ENCODE results near the gene DUSP8. TPM values are rescaled to one million over a fixed set of nuclear protein-coding genes. Genes with fewer than 3 reads are reported as not detected.
A peak's percentile ranks its signal among the peaks of the same experiment; 100 is the strongest.

Gene DUSP8
- total and polyA plus RNA-seq, 9 of the 15 experiments (the other 6 are each of a cell fraction or from before 2014, with no cell fraction given) = 0.14 to 2.0 (median 0.86) TPM; not detected in 2

DNA sequence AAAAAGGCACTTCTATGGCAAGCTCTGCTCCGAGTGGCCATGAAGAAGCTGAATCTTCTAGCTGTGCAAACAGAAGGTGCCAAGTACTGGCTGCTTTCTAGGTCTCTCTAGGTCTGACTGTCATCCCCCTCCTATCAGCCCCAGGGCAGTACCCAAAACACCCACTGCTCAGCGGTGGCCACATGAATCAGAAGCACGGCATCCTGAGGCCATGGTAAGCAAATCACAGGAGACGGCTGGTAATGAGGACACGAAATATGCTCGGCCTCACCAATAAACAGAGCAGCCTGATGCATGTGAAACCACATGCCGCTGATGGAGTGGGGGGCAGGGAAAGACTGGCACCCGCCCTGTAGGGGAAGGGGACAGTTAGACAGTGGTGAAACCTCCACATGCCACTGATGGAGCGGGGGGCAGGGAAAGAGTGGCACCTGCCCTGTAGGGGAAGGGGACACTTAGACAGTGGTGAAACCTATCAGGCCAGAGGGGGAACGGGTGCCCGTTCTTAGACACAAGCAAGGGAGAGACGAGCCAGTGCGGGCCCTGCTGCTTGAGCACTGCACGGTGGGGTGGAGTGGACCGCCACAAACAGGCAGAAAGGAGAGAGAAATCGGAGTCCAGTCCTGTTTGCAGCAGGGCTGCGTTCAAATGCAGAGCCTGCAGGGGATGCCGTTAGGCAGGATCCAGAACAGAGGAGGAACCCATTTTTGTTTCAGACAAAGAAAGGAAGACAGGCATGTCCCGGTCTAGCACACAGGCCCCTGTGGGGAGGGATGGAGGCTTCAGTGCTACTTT, 55.6 kb downstream of the DUSP8 start:
- Histone ChIP-seq H3K79me2 (ENCODE audit: control insufficient read depth, insufficient read depth, low read length) (peaks cover 27% of the 10 kb centered on the region), H3K27me3 (ENCODE audit: control insufficient read depth in 2 of 2, insufficient read depth in 2 of 2, low read length in 2 of 2) (no peaks in the 10 kb centered on the region), H3K4me1 (replicated peaks in 1 of 2; ENCODE audit: control insufficient read depth in 2 of 2, insufficient read depth in 2 of 2, low read length in 2 of 2) (peaks cover 23 to 62% of the 10 kb centered on the region in 2 experiments), H3K4me2 (ENCODE audit: insufficient read depth, low read length) (no peak overlapping the region), H3K9me3 (replicated peaks; ENCODE audit: control insufficient read depth, insufficient read depth, low read depth, low read length) (no peaks in the 10 kb centered on the region), H4K20me1 (replicated peaks; ENCODE audit: control insufficient read depth, insufficient read depth, low read length) (peaks cover 90% of the 10 kb centered on the region), H3K9ac (ENCODE audit: insufficient read depth in 1 of 2, low read depth in 2 of 2, low read length in 2 of 2) (peak overlapping the region in 1 of 2 experiments; percentile 15; a peak in 1 of 4 replicates), H3K4me3 (no peak overlapping the region), H3K9me1 (ENCODE audit: control insufficient read depth, insufficient read depth, low read length) (peaks cover 17% of the 10 kb centered on the region), H3K27ac (ENCODE audit: extremely low read depth, low read depth, low read length) (no peak overlapping the region), H3K36me3 (ENCODE audit: control insufficient read depth, insufficient read depth, low read length) (no peaks in the 10 kb centered on the region), H2AFZ (ENCODE audit: low read depth, low read length) (no peak overlapping the region)
- FAIRE-seq (no peak), DNase-seq (ENCODE audit: extremely low read depth in 1 of 4, low spot score in 3 of 4) (no peak), ATAC-seq (no peak)
- 49% methylated on average over 17 of the region's 19 CpGs for WGBS (ENCODE audit: insufficient coverage, low coverage, missing lambda C conversion rate)
- BruUV-seq (replicated peaks) = no TSS peak
- in situ Hi-C loops (cut with MboI) = no loop called here
- TF ChIP-seq, protein P1, sequence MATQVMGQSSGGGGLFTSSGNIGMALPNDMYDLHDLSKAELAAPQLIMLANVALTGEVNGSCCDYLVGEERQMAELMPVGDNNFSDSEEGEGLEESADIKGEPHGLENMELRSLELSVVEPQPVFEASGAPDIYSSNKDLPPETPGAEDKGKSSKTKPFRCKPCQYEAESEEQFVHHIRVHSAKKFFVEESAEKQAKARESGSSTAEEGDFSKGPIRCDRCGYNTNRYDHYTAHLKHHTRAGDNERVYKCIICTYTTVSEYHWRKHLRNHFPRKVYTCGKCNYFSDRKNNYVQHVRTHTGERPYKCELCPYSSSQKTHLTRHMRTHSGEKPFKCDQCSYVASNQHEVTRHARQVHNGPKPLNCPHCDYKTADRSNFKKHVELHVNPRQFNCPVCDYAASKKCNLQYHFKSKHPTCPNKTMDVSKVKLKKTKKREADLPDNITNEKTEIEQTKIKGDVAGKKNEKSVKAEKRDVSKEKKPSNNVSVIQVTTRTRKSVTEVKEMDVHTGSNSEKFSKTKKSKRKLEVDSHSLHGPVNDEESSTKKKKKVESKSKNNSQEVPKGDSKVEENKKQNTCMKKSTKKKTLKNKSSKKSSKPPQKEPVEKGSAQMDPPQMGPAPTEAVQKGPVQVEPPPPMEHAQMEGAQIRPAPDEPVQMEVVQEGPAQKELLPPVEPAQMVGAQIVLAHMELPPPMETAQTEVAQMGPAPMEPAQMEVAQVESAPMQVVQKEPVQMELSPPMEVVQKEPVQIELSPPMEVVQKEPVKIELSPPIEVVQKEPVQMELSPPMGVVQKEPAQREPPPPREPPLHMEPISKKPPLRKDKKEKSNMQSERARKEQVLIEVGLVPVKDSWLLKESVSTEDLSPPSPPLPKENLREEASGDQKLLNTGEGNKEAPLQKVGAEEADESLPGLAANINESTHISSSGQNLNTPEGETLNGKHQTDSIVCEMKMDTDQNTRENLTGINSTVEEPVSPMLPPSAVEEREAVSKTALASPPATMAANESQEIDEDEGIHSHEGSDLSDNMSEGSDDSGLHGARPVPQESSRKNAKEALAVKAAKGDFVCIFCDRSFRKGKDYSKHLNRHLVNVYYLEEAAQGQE (IDR thresholded peaks at IDR 0.05; ENCODE audit: borderline replicate concordance) = peak; percentile 5; the same call in 1 of the 2 replicates
- TF ChIP-seq, protein P1 (CRISPR knock-in tag; IDR thresholded peaks at IDR 0.05; ENCODE audit: low read depth) = no peak
- TF ChIP-seq, protein P2, sequence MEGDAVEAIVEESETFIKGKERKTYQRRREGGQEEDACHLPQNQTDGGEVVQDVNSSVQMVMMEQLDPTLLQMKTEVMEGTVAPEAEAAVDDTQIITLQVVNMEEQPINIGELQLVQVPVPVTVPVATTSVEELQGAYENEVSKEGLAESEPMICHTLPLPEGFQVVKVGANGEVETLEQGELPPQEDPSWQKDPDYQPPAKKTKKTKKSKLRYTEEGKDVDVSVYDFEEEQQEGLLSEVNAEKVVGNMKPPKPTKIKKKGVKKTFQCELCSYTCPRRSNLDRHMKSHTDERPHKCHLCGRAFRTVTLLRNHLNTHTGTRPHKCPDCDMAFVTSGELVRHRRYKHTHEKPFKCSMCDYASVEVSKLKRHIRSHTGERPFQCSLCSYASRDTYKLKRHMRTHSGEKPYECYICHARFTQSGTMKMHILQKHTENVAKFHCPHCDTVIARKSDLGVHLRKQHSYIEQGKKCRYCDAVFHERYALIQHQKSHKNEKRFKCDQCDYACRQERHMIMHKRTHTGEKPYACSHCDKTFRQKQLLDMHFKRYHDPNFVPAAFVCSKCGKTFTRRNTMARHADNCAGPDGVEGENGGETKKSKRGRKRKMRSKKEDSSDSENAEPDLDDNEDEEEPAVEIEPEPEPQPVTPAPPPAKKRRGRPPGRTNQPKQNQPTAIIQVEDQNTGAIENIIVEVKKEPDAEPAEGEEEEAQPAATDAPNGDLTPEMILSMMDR (IDR thresholded peaks at IDR 0.05 in 2 of 3, conservative IDR thresholded peaks at IDR 0.05 in 1 of 3; ENCODE audit: insufficient read depth in 2 of 3, low read depth in 1 of 3, low read length in 3 of 3) = peak in 1 of 3 experiments; percentile 6; a peak in 1 of 6 replicates
- TF ChIP-seq PHF21A (IDR thresholded peaks at IDR 0.05; ENCODE audit: borderline replicate concordance, low read depth) (no peak), HSF4 (CRISPR knock-in tag; IDR thresholded peaks at IDR 0.05; ENCODE audit: borderline replicate concordance) (no peak), LEF1 (IDR thresholded peaks at IDR 0.05) (no peak)
- TF ChIP-seq, protein P3, sequence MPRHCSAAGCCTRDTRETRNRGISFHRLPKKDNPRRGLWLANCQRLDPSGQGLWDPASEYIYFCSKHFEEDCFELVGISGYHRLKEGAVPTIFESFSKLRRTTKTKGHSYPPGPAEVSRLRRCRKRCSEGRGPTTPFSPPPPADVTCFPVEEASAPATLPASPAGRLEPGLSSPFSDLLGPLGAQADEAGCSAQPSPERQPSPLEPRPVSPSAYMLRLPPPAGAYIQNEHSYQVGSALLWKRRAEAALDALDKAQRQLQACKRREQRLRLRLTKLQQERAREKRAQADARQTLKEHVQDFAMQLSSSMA (CRISPR knock-in tag; IDR thresholded peaks at IDR 0.05) = no peak
- ChIA-PET CTCF (ENCODE audit: low intra/inter-chr PET ratio) (interaction anchor here (0.7 to 2.7 kb wide), 2 partner anchors 59 to 313 kb away, joined by 5 to 15 read pairs; no protein-coding TSS in a partner anchor), POLR2A (interaction anchor here (0.6 kb wide), 1 partner anchor 309 kb away, joined by 4 read pairs; no protein-coding TSS in a partner anchor)
- intact Hi-C loops (cut with micrococcal nuclease) = loop anchor here (5.0 kb wide), 2 partner anchors 61 to 64 kb away; no protein-coding TSS in a partner anchor
